ENCODE measurements around the gene SMIM15.

SMIM15 gene

GRCh38 chr5:61162010-61162831, at the start of gene SMIM15:
Gene SMIM15, minus strand, starts transcription at chr5:61162468. Its CDS starts 2,297 bp downstream, at chr5:61160171.
- no peak for TF ChIP-seq CTCF (IDR thresholded peaks at IDR 0.05)

GRCh38 chr5:61207884-61208283, 45.6 kb upstream of the SMIM15 start:
- no peak for TF ChIP-seq CTCF (IDR thresholded peaks at IDR 0.05)

- no peak for TF ChIP-seq CTCF (IDR thresholded peaks at IDR 0.05)
Observed at GRCh38 chr5:61205013-61205412, 42.7 kb upstream of the SMIM15 start.

GRCh38 chr5:61202213-61202612, 39.9 kb upstream of the SMIM15 start:
- TF ChIP-seq CTCF (IDR thresholded peaks at IDR 0.05), result no peak

GRCh38 chr5:61200582-61201155, 38.4 kb upstream of the SMIM15 start:
- TF ChIP-seq CTCF (IDR thresholded peaks at IDR 0.05), result no peak

- no peak for TF ChIP-seq CTCF (IDR thresholded peaks at IDR 0.05)
Observed at GRCh38 chr5:61198606-61199005, 36.3 kb upstream of the SMIM15 start.

- TF ChIP-seq CTCF (IDR thresholded peaks at IDR 0.05), result no peak
Observed at GRCh38 chr5:61186634-61187033, 24.4 kb upstream of the SMIM15 start.

Measured in LNCAP (cell line).